H1 (cell line): ENCODE data around the gene VASN. TPM values are rescaled to one million over a fixed set of nuclear protein-coding genes. Genes with fewer than 3 reads are reported as not detected.

Experiments
- CTCF ChIA-PET: fragments of 300-600 bp; sonication (Branson Sonifier 250); formaldehyde crosslinking; loops from one replicate; lab custom pipeline; 2021; ENCODE audit not compliant: partially characterized antibody; lab: Charles Lee
- POLR2A ChIA-PET: fragments of 300-600 bp; sonication (Branson Sonifier 250); formaldehyde crosslinking; loops from one replicate; lab custom pipeline; 2021; ENCODE audit warnings: inconsistent platforms; ENCODE audit not compliant: partially characterized antibody; lab: Charles Lee
- DNase-seq, 2 experiments: peaks; one replicate each; pipeline versions ENCODE4 v3.0.0 to v3.0.0-alpha.2; 2010 to 2022; ENCODE audit warnings: low spot score in 2 of 2, low read depth in 1 of 2, mixed read lengths in 1 of 2
- FAIRE-seq: peaks from 2 replicates; lab custom pipeline; 2011; peaks lifted over from hg19 to GRCh38; lab: Jason Lieb, UNC
- H2AFZ ChIP-seq: 2 replicates; pipeline ENCODE4 v1.8.1; 2012; ENCODE audit warnings: low read length, inconsistent platforms
- H2AK5ac ChIP-seq: 2 replicates; pipeline ENCODE4 v1.6.1; 2013; ENCODE audit warnings: low read depth, low read length
- H2BK120ac ChIP-seq: replicated peaks from 2 replicates; pipeline ENCODE3; 2013; ENCODE audit warnings: low read depth, low read length, inconsistent platforms
- H2BK12ac ChIP-seq: 2 replicates; pipeline ENCODE4 v1.6.1; 2013; ENCODE audit warnings: low read depth, low read length
- H2BK15ac ChIP-seq: 2 replicates; pipeline ENCODE4 v1.6.1; 2013; ENCODE audit warnings: low read length
- H2BK20ac ChIP-seq: 2 replicates; pipeline ENCODE4 v1.6.1; 2013; ENCODE audit warnings: low read length
- H2BK5ac ChIP-seq: 2 replicates; pipeline ENCODE4 v1.6.1; 2013; ENCODE audit warnings: low read depth, low read length
- H3K14ac ChIP-seq: 2 replicates; pipeline ENCODE4 v1.6.1; 2013; ENCODE audit warnings: inconsistent platforms; ENCODE audit not compliant: insufficient read length
- H3K18ac ChIP-seq: 2 replicates; pipeline ENCODE4 v1.6.1; 2013; ENCODE audit warnings: low read length; ENCODE audit errors: extremely low read depth
- H3K23ac ChIP-seq: 2 replicates; pipeline ENCODE4 v1.6.1; 2013; ENCODE audit warnings: inconsistent platforms; ENCODE audit not compliant: insufficient read length
- H3K23me2 ChIP-seq: 2 replicates; pipeline ENCODE4 v1.6.1; 2013; ENCODE audit warnings: low read depth, low read length
- H3K27ac ChIP-seq: 2 replicates; pipeline ENCODE4 v1.6.1; 2011; ENCODE audit warnings: low read depth, low read length, inconsistent platforms
- H3K27me3 ChIP-seq, 4 experiments: replicated peaks in 1 of 4; 1 replicate in 1 of 4; 2 replicates in 3 of 4; pipeline versions ENCODE4 v1.6.1 to v1.8.1; 2011 to 2013; ENCODE audit warnings: low read length in 3 of 4, mild to moderate bottlenecking in 3 of 4, inconsistent platforms in 2 of 4, mixed read lengths in 2 of 4, moderate library complexity in 1 of 4; ENCODE audit not compliant: control insufficient read depth in 3 of 4, insufficient read depth in 3 of 4; ENCODE audit errors: extremely low read depth in 1 of 4
- H3K36me3 ChIP-seq, 4 experiments: 2 replicates each; pipeline versions ENCODE4 v1.6.1 to v1.8.1; 2011 to 2013; ENCODE audit warnings: mild to moderate bottlenecking in 4 of 4, low read length in 3 of 4, moderate library complexity in 2 of 4, control low read depth in 1 of 4, inconsistent platforms in 1 of 4; ENCODE audit not compliant: insufficient read depth in 4 of 4, control insufficient read depth in 2 of 4
- H3K4ac ChIP-seq: replicated peaks from 2 replicates; pipeline ENCODE3; 2013; ENCODE audit warnings: low read length, low read depth, mixed read lengths, inconsistent platforms; ENCODE audit not compliant: insufficient read length
- H3K4me1 ChIP-seq, 4 experiments: replicated peaks in 1 of 4; 1 replicate in 1 of 4; 2 replicates in 3 of 4; pipeline versions ENCODE4 v1.6.1 to v1.8.1; 2011 to 2013; ENCODE audit warnings: low read length in 3 of 4, inconsistent platforms in 2 of 4, mixed read lengths in 1 of 4; ENCODE audit not compliant: insufficient read depth in 4 of 4, control insufficient read depth in 3 of 4
- H3K4me2 ChIP-seq, 2 experiments: 2 replicates each; pipeline versions ENCODE4 v1.6.1 to v1.8.1; 2011 to 2013; ENCODE audit warnings: low read depth in 2 of 2, low read length in 2 of 2, control low read depth in 1 of 2, inconsistent platforms in 1 of 2, mild to moderate bottlenecking in 1 of 2; ENCODE audit not compliant: insufficient read depth in 1 of 2
- H3K4me3 ChIP-seq, 4 experiments: fragments of 200-600, 300-600 bp in 1 of 4; sonication (generic), shearing (Covaris generic), sonication (Bioruptor Twin) in 1 of 4; 2 replicates each; pipeline versions ENCODE4 v1.5.1 to v1.8.1; 2011 to 2016; ENCODE audit warnings: low read length in 4 of 4, low read depth in 3 of 4, control low read depth in 2 of 4, inconsistent platforms in 2 of 4, mild to moderate bottlenecking in 2 of 4, mixed read lengths in 1 of 4, moderate library complexity in 1 of 4; ENCODE audit not compliant: insufficient read depth in 2 of 4; ENCODE audit errors: extremely low read depth in 1 of 4
- H3K56ac ChIP-seq: replicated peaks from 2 replicates; pipeline ENCODE3; 2013; ENCODE audit warnings: low read depth, mild to moderate bottlenecking, mixed read lengths, low read length, inconsistent platforms; ENCODE audit not compliant: insufficient read length
- H3K79me1 ChIP-seq: 2 replicates; pipeline ENCODE4 v1.6.1; 2013; ENCODE audit warnings: low read depth, low read length, control low read depth
- H3K79me2 ChIP-seq, 2 experiments: 2 replicates each; pipeline versions ENCODE4 v1.6.1 to v1.8.1; 2012 to 2013; ENCODE audit warnings: low read length in 2 of 2, mild to moderate bottlenecking in 2 of 2, inconsistent platforms in 1 of 2; ENCODE audit not compliant: insufficient read depth in 2 of 2, control insufficient read depth in 1 of 2
- H3K9ac ChIP-seq, 4 experiments: replicated peaks in 1 of 4; 1 replicate in 1 of 4; 2 replicates in 3 of 4; pipeline versions ENCODE4 v1.6.1 to v1.8.1; 2011 to 2013; ENCODE audit warnings: low read depth in 3 of 4, low read length in 3 of 4, control low read depth in 2 of 4, mild to moderate bottlenecking in 2 of 4, moderate library complexity in 2 of 4, inconsistent platforms in 1 of 4; ENCODE audit errors: extremely low read depth in 1 of 4
- H3K9me3 ChIP-seq, 2 experiments: 2 replicates each; pipeline versions ENCODE4 v1.6.1 to v1.8.1; 2012 to 2013; ENCODE audit warnings: mild to moderate bottlenecking in 2 of 2, moderate library complexity in 2 of 2, control low read depth in 1 of 2, inconsistent platforms in 1 of 2, low read depth in 1 of 2, low read length in 1 of 2, mixed read lengths in 1 of 2; ENCODE audit not compliant: insufficient read depth in 2 of 2
- H4K20me1 ChIP-seq, 2 experiments: replicated peaks in 1 of 2; 2 replicates each; pipeline versions ENCODE3 to v1.8.1; 2011 to 2013; ENCODE audit warnings: inconsistent platforms in 2 of 2, low read length in 2 of 2, mild to moderate bottlenecking in 1 of 2; ENCODE audit not compliant: insufficient read depth in 2 of 2, control insufficient read depth in 1 of 2
- H4K5ac ChIP-seq: 2 replicates; pipeline ENCODE4 v1.6.1; 2013; ENCODE audit warnings: low read length, low read depth, mixed read lengths, inconsistent platforms; ENCODE audit not compliant: insufficient read length
- H4K8ac ChIP-seq: 2 replicates; pipeline ENCODE4 v1.8.0; 2013; ENCODE audit warnings: mild to moderate bottlenecking, moderate library complexity, low read length, inconsistent platforms; ENCODE audit not compliant: insufficient read depth; ENCODE audit errors: extremely low read depth
- H4K91ac ChIP-seq: replicated peaks from 2 replicates; pipeline ENCODE3; 2013; ENCODE audit warnings: low read length, mixed read lengths, inconsistent platforms; ENCODE audit not compliant: insufficient read length
- BRCA1 ChIP-seq: IDR thresholded peaks from 2 replicates; pipeline ENCODE4 v1.6.1; 2012; ENCODE audit warnings: low read depth, low read length, improper control_type of control experiment
- CBX8 ChIP-seq: fragments of 300-800, 300-1000 bp; sonication (generic); IDR thresholded peaks from 2 replicates; pipeline ENCODE4 v1.7.1; 2016; ENCODE audit warnings: low read depth, low read length, borderline replicate concordance
- CTBP2 ChIP-seq: IDR thresholded peaks from 2 replicates; pipeline ENCODE4 v1.7.0; 2011; ENCODE audit warnings: borderline replicate concordance, mild to moderate bottlenecking, moderate library complexity, mixed read lengths, low read length; ENCODE audit not compliant: insufficient read depth, insufficient read length
- JUN ChIP-seq: IDR thresholded peaks from 2 replicates; pipeline ENCODE4 v1.6.1; 2011; ENCODE audit warnings: low read depth, mild to moderate bottlenecking, improper control_type of control experiment, low read length
- NRF1 ChIP-seq: IDR thresholded peaks from 2 replicates; pipeline ENCODE4 v1.6.1; 2011; ENCODE audit warnings: mild to moderate bottlenecking, low read depth, low read length, improper control_type of control experiment
- PHF8 ChIP-seq: fragments of 200-600 bp; sonication (generic); conservative IDR thresholded peaks from 2 replicates; pipeline ENCODE4 v1.7.1; 2012; ENCODE audit warnings: low read depth, mild to moderate bottlenecking, inconsistent platforms, low read length, moderate library complexity
- SIN3A ChIP-seq, 2 experiments: IDR thresholded peaks in 1 of 2; conservative IDR thresholded peaks in 1 of 2; 2 replicates each; pipeline ENCODE4 v1.6.1; 2011 to 2012; ENCODE audit warnings: low read length in 2 of 2, improper control_type of control experiment in 1 of 2, low read depth in 1 of 2, mild to moderate bottlenecking in 1 of 2
- SIRT6 ChIP-seq: IDR thresholded peaks from one replicate; pipeline ENCODE4 v1.7.1; 2012; ENCODE audit warnings: low read length, inconsistent platforms
- USF2 ChIP-seq: IDR thresholded peaks from 2 replicates; pipeline ENCODE4 v1.6.1; 2011; ENCODE audit warnings: low read length, improper control_type of control experiment
- WGBS, 2 experiments: shearing (Covaris generic) in 1 of 2; methylation state at CpG; one replicate each; pipeline versions ENCODE4 v1.1.6 to v1.1.7; 2013 to 2015; ENCODE audit warnings: low lambda C conversion rate in 2 of 2, mixed read lengths in 2 of 2, inconsistent platforms in 1 of 2, low coverage in 1 of 2, missing lambda C conversion rate in 1 of 2; ENCODE audit not compliant: insufficient replicate concordance in 2 of 2, insufficient coverage in 1 of 2, insufficient read length in 1 of 2; ENCODE audit errors: extremely low coverage in 1 of 2, missing lambda C conversion rate in 1 of 2; 5-methylcytosine and 5-hydroxymethylcytosine counted together
- polyA plus RNA-seq, 7 experiments: library from polyadenylated mRNA; depleted of rRNA in 3 of 7; stranded (reverse) in 5 of 7; unstranded in 2 of 7; fragments of >200 nt in 5 of 7; fragments of 200-250 nt in 2 of 7; gene quantifications; 1 replicate in 5 of 7; 2 replicates in 1 of 7; 4 replicates in 1 of 7; pipeline versions ENCODE4 v1.2.1 to v1.2.3, GENCODE V29; 2011 to 2013; ENCODE audit warnings: missing spikeins in 2 of 7, mixed read lengths in 2 of 7
- total RNA-seq: library from RNA; stranded (reverse); fragmentation: NEBNext Ultra II Directional; extraction: Animal tissue kit (Norgen Biotek cat#: 25700); gene quantifications from 2 replicates; pipeline ENCODE4 v1.2.1, GENCODE V29; 2021

VASN gene
- total and polyA plus RNA-seq, 2 of the 8 experiments (the other 6 are each of a cell fraction or from before 2014, with no cell fraction given): 9.6 to 11.3 TPM

GRCh38 chr16:4376126-4376892, 4.7 kb downstream of the VASN start:
- 87% methylated on average over 24 of the region's 31 CpGs; no CpG with 5 or more reads in 1 of the 2 experiments for WGBS, 2 experiments
- no peak for FAIRE-seq
- H2BK20ac ChIP-seq: no peak overlapping the region
- no peak for DNase-seq
- H3K79me1 ChIP-seq: peaks cover 6% of the 10 kb centered on the region
- no peak overlapping the region for H4K5ac ChIP-seq
- H3K9ac ChIP-seq: no peak overlapping the region; a peak in 2 of 7 replicates
- H3K14ac ChIP-seq: no peak overlapping the region
- peak overlapping the region; percentile 48 for H3K4ac ChIP-seq
- H3K27ac ChIP-seq: no peak overlapping the region
- peaks cover 0 to 1% (median 0%) of the 10 kb centered on the region in 4 experiments; a peak in 1 of 7 replicates for H3K27me3 ChIP-seq
- H3K79me2 ChIP-seq: peaks cover 0 to 11% of the 10 kb centered on the region in 2 experiments; a peak in 1 of 4 replicates
- peak overlapping the region; percentile 95; the same call in 1 of the 2 replicates for H2AK5ac ChIP-seq
- H3K36me3 ChIP-seq: peaks cover 0 to 5% (median 0%) of the 10 kb centered on the region in 4 experiments; a peak in 3 of 8 replicates
- no peak overlapping the region for H2AFZ ChIP-seq
- peak overlapping the region; percentile 92; the same call in 1 of the 2 replicates for H2BK15ac ChIP-seq
- H2BK12ac ChIP-seq: 0 out of 2 replicates have a peak overlapping the region, but pooled peaks have one; percentile 95
- H3K4me1 ChIP-seq: peaks cover 4 to 67% (median 56%) of the 10 kb centered on the region in 4 experiments
- no peak overlapping the region for H3K23ac ChIP-seq
- H4K8ac ChIP-seq: peak overlapping the region; percentile 74
- peaks cover 6 to 23% of the 10 kb centered on the region in 2 experiments for H4K20me1 ChIP-seq
- CTCF ChIA-PET: interaction anchor here (1.1 to 24.8 kb wide), 8 partner anchors 7 to 88 kb away, joined by 3 to 659 read pairs (median 30); no protein-coding TSS in a partner anchor
- POLR2A ChIA-PET: interaction anchor here (2.9 to 11.7 kb wide), 4 partner anchors 11 to 28 kb away, joined by 11 to 223 read pairs (median 33); partner anchors contain the start of gene PAM16
- H2BK5ac ChIP-seq: peak overlapping the region; percentile 83
- H3K23me2 ChIP-seq: peaks cover 6% of the 10 kb centered on the region; the same call in 1 of the 2 replicates
- H3K4me3 ChIP-seq: no peak overlapping the region
- peak overlapping the region; percentile 91 for H4K91ac ChIP-seq
- no peaks in the 10 kb centered on the region for H3K9me3 ChIP-seq
- H2BK120ac ChIP-seq: no peak overlapping the region
- peak overlapping the region; percentile 42 for H3K56ac ChIP-seq
- H3K4me2 ChIP-seq: peak overlapping the region; percentile 12 to 36; a peak in 1 of 4 replicates
- H3K18ac ChIP-seq: peak overlapping the region; percentile 78; the same call in 1 of the 2 replicates
- TF ChIP-seq CTBP2 (no peak), SIN3A (conservative IDR thresholded peaks at IDR 0.05 in 1 of 2, IDR thresholded peaks at IDR 0.05 in 1 of 2; ENCODE audit: low read depth in 1 of 2, low read length in 2 of 2) (no peak), SIRT6 (no peak), BRCA1 (no peak), JUN (no peak), PHF8 (no peak), CBX8 (no peak), USF2 (no peak), NRF1 (no peak)
